Left lung (tissue), 10 donors: ENCODE measurements around the gene PON3. TPM values are rescaled to one million over a fixed set of nuclear protein-coding genes. Genes with fewer than 3 reads are reported as not detected.

ENCODE experiments used
- ATAC-seq: fragments of 200-7000 bp; cut with Tn5 transposase; one replicate; pipeline ENCODE4 v1.9.1; 2020; ENCODE audit warnings: moderate library complexity
- DNase-seq, 4 donors: peaks; one replicate each; pipeline ENCODE4 v3.0.0-alpha.2; 2013 to 2020
- H3K27ac ChIP-seq, 2 donors: fragments of 200-600 bp; sonication (generic) in 1 of 2; one replicate each; pipeline versions ENCODE4 v1.5.0 to v1.8.0; 2020 to 2021
- H3K27me3 ChIP-seq, 2 donors: fragments of 200-600 bp; sonication (generic) in 1 of 2; one replicate each; pipeline versions ENCODE4 v1.5.0 to v1.8.0; 2020 to 2021
- H3K36me3 ChIP-seq, 2 donors: fragments of 200-600 bp; sonication (generic) in 1 of 2; one replicate each; pipeline versions ENCODE4 v1.5.0 to v1.8.0; 2020 to 2021
- H3K4me1 ChIP-seq, 2 donors: fragments of 200-600 bp; one replicate each; pipeline ENCODE4 v1.8.0; 2021
- H3K4me3 ChIP-seq, 2 donors: fragments of 200-600 bp; sonication (generic) in 1 of 2; one replicate each; pipeline versions ENCODE4 v1.5.0 to v1.8.0; 2020 to 2021; ENCODE audit warnings: mild to moderate bottlenecking in 1 of 2
- H3K9me3 ChIP-seq, 2 donors: fragments of 200-600 bp; sonication (generic) in 1 of 2; one replicate each; pipeline versions ENCODE4 v1.5.0 to v1.8.0; 2020 to 2021
- CTCF ChIP-seq, 2 donors: fragments of 200-600 bp; sonication (generic) in 1 of 2; IDR thresholded peaks; one replicate each; pipeline versions ENCODE4 v1.5.0 to v1.8.0; 2021; ENCODE audit warnings: antibody characterized with exemption in 2 of 2
- intact Hi-C, 2 donors: fragments of 100-400 bp; cut with DNase I; formaldehyde crosslinking; loops; one replicate each; pipeline versions ENCODE4 v1.11.2 to v1.14.2; 2022
- polyA plus RNA-seq, 6 donors: library from polyadenylated mRNA; unstranded; fragments of 120-200 nt; gene quantifications; one replicate each; pipeline ENCODE4 v1.2.1, GENCODE V29; 2013; ENCODE audit not compliant: insufficient read length in 6 of 6
- total RNA-seq, 2 donors: library from RNA; stranded (reverse); fragmentation: NEBNext Ultra II Directional; extraction: Animal tissue kit (Norgen Biotek cat#: 25700); gene quantifications; one replicate each; pipeline ENCODE4 v1.2.1, GENCODE V29; 2021
- donor health status: DM: no; HTN: yes; CAD: no.
- donor health status: DM: no; HTN: no; CAD: no.

PON3 gene
- total and polyA plus RNA-seq, 8 donors, result 13.5 to 49.3 (median 16.5) TPM

DNA sequence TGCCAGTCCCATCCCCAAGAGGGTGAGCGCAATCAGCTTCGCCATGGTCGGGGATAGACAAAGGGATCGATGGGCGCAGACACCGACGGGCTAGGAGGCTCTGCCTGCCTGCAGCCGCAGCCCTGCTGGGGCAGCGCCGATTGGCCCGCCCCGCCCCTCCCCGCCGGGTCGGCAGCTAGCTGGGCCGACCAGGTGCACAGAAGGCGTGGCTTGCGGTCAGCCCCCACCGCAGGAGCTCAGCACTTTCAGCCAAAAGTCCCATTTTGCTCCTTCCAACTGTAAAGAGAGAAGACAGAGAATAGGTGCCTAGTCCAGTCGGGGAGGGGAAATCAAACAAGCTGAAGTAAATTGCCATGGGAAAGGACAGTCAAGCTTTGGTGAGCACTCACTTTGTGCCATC lies 71.7 kb downstream of the PON3 start, which contains the start of gene PON1:
Gene PON1, minus strand, starts transcription at position 102 of the 400 bp plus-strand sequence. Its CDS starts 57 bp downstream, at position 45.
- peak in 1 of 4 donors; percentile 77 for DNase-seq
- ATAC-seq, result peak; percentile 19

DNA sequence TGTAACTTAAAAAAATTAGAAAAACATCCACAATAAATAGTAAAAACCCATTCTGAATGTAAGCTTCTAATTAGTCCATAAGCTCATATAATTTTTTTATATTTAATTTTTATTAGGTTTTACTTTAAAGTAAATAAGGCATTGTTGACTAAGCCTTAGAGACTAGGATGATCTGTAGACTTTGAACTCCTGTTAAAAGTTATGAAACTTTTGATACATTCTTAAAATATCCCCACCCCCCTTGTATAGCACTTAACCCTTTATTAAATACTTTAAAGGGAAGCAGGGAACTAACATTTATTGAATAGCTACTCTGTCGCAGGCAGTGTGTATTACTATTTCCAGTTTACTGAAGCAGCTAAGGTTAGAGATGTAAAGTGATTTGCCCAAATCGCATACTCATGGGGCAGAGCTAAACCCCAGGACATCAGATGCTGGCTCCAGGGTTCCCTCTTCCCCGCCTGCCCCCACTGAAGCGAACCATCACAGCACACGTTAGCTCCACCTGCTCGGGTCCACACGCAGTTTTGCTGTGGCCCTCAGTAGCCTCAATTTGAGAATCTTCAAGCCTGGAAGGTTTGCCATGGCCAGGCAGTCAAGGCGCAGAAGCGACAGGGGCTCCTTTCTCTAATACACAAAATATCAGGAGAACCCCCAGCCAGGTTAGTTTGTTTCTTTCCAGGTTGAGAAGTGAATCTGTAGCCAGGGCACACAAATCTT lies 72.6 kb downstream of the PON3 start:
- Histone ChIP-seq H3K27ac (no peak overlapping the region), H3K9me3 (no peaks in the 10 kb centered on the region), H3K4me3 (no peak overlapping the region), H3K36me3 (no peaks in the 10 kb centered on the region), H3K27me3 (peaks cover 0 to 10% of the 10 kb centered on the region in 2 donors), H3K4me1 (no peaks in the 10 kb centered on the region)
- no peak for DNase-seq
- intact Hi-C loops, result no loop called here
- no peak for TF ChIP-seq CTCF (IDR thresholded peaks at IDR 0.05)
- no peak for ATAC-seq

More for the DNA sequence above, 71.7 kb downstream of the PON3 start, which contains the start of gene PON1:
- intact Hi-C loops, result no loop called here
- TF ChIP-seq CTCF (IDR thresholded peaks at IDR 0.05), result no peak
- H3K9me3 ChIP-seq, result no peaks in the 10 kb centered on the region
- peaks cover 0 to 10% of the 10 kb centered on the region in 2 donors for H3K27me3 ChIP-seq
- H3K4me3 ChIP-seq, result no peak within 1 kb of the TSS
- no peaks in the 10 kb centered on the region for H3K4me1 ChIP-seq
- no peak within 1 kb of the TSS for H3K27ac ChIP-seq
- H3K36me3 ChIP-seq, result no peaks in the 10 kb centered on the region

DNA sequence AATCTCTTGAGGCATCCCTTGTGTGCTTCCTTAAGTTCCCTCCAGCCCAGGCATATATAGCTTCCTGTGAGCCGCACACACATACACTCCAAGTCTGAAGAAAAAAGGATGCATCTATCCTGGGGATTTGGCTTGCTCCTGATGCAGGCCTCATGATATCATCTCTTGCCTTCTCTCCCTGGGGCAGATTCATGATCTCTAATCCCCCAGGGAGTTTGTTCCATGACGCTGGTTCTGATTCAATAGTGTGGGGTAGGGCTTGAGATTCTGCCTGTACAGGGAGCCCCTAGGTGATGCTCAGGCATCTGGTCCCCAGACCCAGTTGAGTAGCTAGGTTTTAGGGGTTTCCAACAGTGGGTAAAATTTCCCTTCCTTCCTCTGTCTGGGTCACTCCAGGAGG lies 73.3 kb downstream of the PON3 start:
- DNase-seq (no peak), ATAC-seq (no peak)
- peaks cover 0 to 10% of the 10 kb centered on the region in 2 donors for H3K27me3 ChIP-seq
- H3K9me3 ChIP-seq, result no peaks in the 10 kb centered on the region
- no peaks in the 10 kb centered on the region for H3K4me1 ChIP-seq
- intact Hi-C loops, result no loop called here
- H3K4me3 ChIP-seq, result no peak overlapping the region
- H3K36me3 ChIP-seq, result no peaks in the 10 kb centered on the region
- TF ChIP-seq CTCF (IDR thresholded peaks at IDR 0.05), result no peak
- H3K27ac ChIP-seq, result no peak overlapping the region

GRCh38 chr7:95322396-95322795 lies 73.8 kb downstream of the PON3 start:
- H3K36me3 ChIP-seq, result no peaks in the 10 kb centered on the region
- H3K27ac ChIP-seq, result no peak overlapping the region
- intact Hi-C loops, result no loop called here
- no peak for DNase-seq
- no peaks in the 10 kb centered on the region for H3K4me1 ChIP-seq
- TF ChIP-seq CTCF (IDR thresholded peaks at IDR 0.05), result no peak
- no peak for ATAC-seq
- no peak overlapping the region for H3K4me3 ChIP-seq
- peaks cover 0 to 10% of the 10 kb centered on the region in 2 donors for H3K27me3 ChIP-seq
- no peaks in the 10 kb centered on the region for H3K9me3 ChIP-seq

DNA sequence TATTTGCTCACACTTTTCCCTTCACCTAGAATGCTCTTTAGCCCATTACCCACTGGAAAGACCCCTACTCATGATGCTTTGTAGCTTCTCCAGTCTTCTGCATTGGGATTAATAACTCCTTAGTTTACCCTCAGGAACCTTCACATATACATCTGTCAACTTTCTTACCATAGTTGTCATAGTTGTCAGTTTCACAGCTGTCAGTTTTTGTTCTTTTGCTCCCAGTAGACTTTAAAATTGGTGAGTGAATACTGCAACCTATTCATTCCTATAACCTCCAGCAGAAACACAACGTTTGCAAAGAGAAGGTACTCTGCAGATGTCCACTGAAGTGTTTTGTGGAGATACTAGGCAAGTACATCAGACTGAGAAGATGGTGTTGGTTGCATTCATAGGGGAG lies 74.5 kb downstream of the PON3 start:
- no peaks in the 10 kb centered on the region for H3K36me3 ChIP-seq
- no peak for DNase-seq
- H3K4me3 ChIP-seq, result no peak overlapping the region
- TF ChIP-seq CTCF (IDR thresholded peaks at IDR 0.05), result no peak
- no peak overlapping the region for H3K27ac ChIP-seq
- ATAC-seq, result no peak
- peaks cover 0 to 10% of the 10 kb centered on the region in 2 donors for H3K27me3 ChIP-seq
- no peaks in the 10 kb centered on the region for H3K9me3 ChIP-seq
- no peaks in the 10 kb centered on the region for H3K4me1 ChIP-seq
- intact Hi-C loops, result no loop called here
